Astrocyte (in vitro differentiated cells and primary cell): ENCODE data around the gene ZNF274. TPM values are rescaled to one million over a fixed set of nuclear protein-coding genes. Genes with fewer than 3 reads are reported as not detected.
A peak's percentile ranks its signal among the peaks of the same experiment; 100 is the strongest.

Experiments
- DNase-seq: peaks from one replicate; pipeline ENCODE4 v3.0.0-alpha.2; 2010; ENCODE audit warnings: low read depth
- FAIRE-seq: peaks from 2 replicates; lab custom pipeline; 2011; peaks lifted over from hg19 to GRCh38; lab: Jason Lieb, UNC
- H2AFZ ChIP-seq: 2 replicates; pipeline ENCODE4 v1.6.0; 2012; ENCODE audit warnings: low read depth, low read length, inconsistent platforms
- H3K27ac ChIP-seq: 2 replicates; pipeline ENCODE4 v1.5.1; 2011; ENCODE audit warnings: low read depth, low read length, inconsistent platforms
- H3K27me3 ChIP-seq: 2 replicates; pipeline ENCODE4 v1.6.0; 2011; ENCODE audit warnings: low read length, inconsistent platforms; ENCODE audit not compliant: insufficient read depth
- H3K36me3 ChIP-seq: 2 replicates; pipeline ENCODE4 v1.5.1; 2011; ENCODE audit warnings: low read length, inconsistent platforms; ENCODE audit not compliant: insufficient read depth
- H3K4me1 ChIP-seq: 2 replicates; pipeline ENCODE4 v1.5.1; 2011; ENCODE audit warnings: low read length, inconsistent platforms; ENCODE audit not compliant: insufficient read depth
- H3K4me2 ChIP-seq: 2 replicates; pipeline ENCODE4 v1.6.0; 2012; ENCODE audit warnings: low read length, inconsistent platforms
- H3K4me3 ChIP-seq: 2 replicates; pipeline ENCODE4 v1.5.1; 2011; ENCODE audit warnings: low read depth, mild to moderate bottlenecking, low read length, inconsistent platforms; ENCODE audit not compliant: insufficient read depth
- H3K79me2 ChIP-seq: 2 replicates; pipeline ENCODE4 v1.6.0; 2012; ENCODE audit warnings: mild to moderate bottlenecking, low read length, inconsistent platforms; ENCODE audit not compliant: insufficient read depth
- H3K9ac ChIP-seq: 2 replicates; pipeline ENCODE4 v1.6.0; 2012; ENCODE audit warnings: mild to moderate bottlenecking, low read length, inconsistent platforms
- H3K9me3 ChIP-seq: 2 replicates; pipeline ENCODE4 v1.5.1; 2012; ENCODE audit warnings: low read depth, mild to moderate bottlenecking, low read length, inconsistent platforms; ENCODE audit not compliant: insufficient read depth
- H4K20me1 ChIP-seq: 2 replicates; pipeline ENCODE4 v1.6.0; 2012; ENCODE audit warnings: low read length, inconsistent platforms; ENCODE audit not compliant: insufficient read depth
- H3K27ac Mint-ChIP-seq: one replicate; pipeline ENCODE4 v1.8.0; 2021; ENCODE audit warnings: mild to moderate bottlenecking, mixed read lengths; ENCODE audit not compliant: unreplicated experiment
- H3K27me3 Mint-ChIP-seq: one replicate; pipeline ENCODE4 v1.8.0; 2021; ENCODE audit warnings: low read depth, mixed read lengths; ENCODE audit not compliant: unreplicated experiment
- H3K36me3 Mint-ChIP-seq: one replicate; pipeline ENCODE4 v1.8.0; 2021; ENCODE audit warnings: low read depth, mixed read lengths; ENCODE audit not compliant: unreplicated experiment
- H3K4me1 Mint-ChIP-seq: one replicate; pipeline ENCODE4 v1.8.0; 2021; ENCODE audit warnings: low read depth, mixed read lengths; ENCODE audit not compliant: unreplicated experiment
- H3K4me3 Mint-ChIP-seq: one replicate; pipeline ENCODE4 v1.8.0; 2021; ENCODE audit warnings: mild to moderate bottlenecking, moderate library complexity, mixed read lengths; ENCODE audit not compliant: unreplicated experiment
- H3K9me3 Mint-ChIP-seq: one replicate; pipeline ENCODE4 v1.8.0; 2021; ENCODE audit warnings: mild to moderate bottlenecking, mixed read lengths; ENCODE audit not compliant: unreplicated experiment
- EZH2 ChIP-seq: IDR thresholded peaks from 2 replicates; pipeline ENCODE4 v1.6.1; 2012; ENCODE audit warnings: mild to moderate bottlenecking, low read length, inconsistent platforms; ENCODE audit not compliant: insufficient read depth
- total RNA-seq: library from RNA; stranded (reverse); gene quantifications from 2 replicates; pipeline ENCODE4 v1.2.1, GENCODE V29; 2021
- TF ChIP-seq, protein P1 (sequence below): IDR thresholded peaks from 2 replicates; pipeline ENCODE4 v1.5.1; 2011; ENCODE audit warnings: low read depth, mild to moderate bottlenecking, inconsistent platforms, low read length, moderate library complexity; ENCODE audit not compliant: insufficient read depth

The ZNF274 gene
- total RNA-seq, 1 donor from 2014 or later: 38.5 TPM

DNA sequence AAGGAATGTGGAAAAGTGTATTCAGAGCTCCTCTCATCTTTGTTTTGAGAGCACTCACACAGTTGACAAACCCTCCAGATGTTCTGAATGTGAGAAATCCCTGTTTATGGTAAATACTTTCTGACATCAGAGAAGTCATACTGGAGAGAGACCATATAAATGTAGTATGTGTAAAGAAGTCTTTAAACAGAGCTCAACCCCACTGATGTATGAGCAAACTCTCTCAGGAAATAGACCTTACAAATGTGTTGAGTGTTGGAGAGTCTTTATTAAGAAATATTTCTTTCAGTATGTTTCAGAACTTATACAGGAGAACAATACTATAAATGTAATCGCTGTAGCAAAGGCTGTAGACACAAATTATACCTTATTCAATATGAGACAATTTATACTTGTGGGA is 16.6 kb upstream of the ZNF274 start:
- Histone ChIP-seq H3K4me1 (no peaks in the 10 kb centered on the region), H3K79me2 (no peaks in the 10 kb centered on the region), H3K36me3 (no peaks in the 10 kb centered on the region), H3K4me3 (no peak overlapping the region), H2AFZ (no peak overlapping the region), H3K9me3 (peaks cover 39% of the 10 kb centered on the region), H4K20me1 (no peaks in the 10 kb centered on the region), H3K27ac (no peak overlapping the region), H3K9ac (no peak overlapping the region), H3K27me3 (no peaks in the 10 kb centered on the region), H3K4me2 (no peak overlapping the region)
- no peak for TF ChIP-seq EZH2
- TF ChIP-seq, protein P1, sequence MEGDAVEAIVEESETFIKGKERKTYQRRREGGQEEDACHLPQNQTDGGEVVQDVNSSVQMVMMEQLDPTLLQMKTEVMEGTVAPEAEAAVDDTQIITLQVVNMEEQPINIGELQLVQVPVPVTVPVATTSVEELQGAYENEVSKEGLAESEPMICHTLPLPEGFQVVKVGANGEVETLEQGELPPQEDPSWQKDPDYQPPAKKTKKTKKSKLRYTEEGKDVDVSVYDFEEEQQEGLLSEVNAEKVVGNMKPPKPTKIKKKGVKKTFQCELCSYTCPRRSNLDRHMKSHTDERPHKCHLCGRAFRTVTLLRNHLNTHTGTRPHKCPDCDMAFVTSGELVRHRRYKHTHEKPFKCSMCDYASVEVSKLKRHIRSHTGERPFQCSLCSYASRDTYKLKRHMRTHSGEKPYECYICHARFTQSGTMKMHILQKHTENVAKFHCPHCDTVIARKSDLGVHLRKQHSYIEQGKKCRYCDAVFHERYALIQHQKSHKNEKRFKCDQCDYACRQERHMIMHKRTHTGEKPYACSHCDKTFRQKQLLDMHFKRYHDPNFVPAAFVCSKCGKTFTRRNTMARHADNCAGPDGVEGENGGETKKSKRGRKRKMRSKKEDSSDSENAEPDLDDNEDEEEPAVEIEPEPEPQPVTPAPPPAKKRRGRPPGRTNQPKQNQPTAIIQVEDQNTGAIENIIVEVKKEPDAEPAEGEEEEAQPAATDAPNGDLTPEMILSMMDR: no peak
- DNase-seq (no peak), FAIRE-seq (no peak)
- peaks cover 64% of the 10 kb centered on the region for H3K9me3 Mint-ChIP-seq
- no peaks in the 10 kb centered on the region for H3K27me3 Mint-ChIP-seq
- no peak overlapping the region for H3K27ac Mint-ChIP-seq
- H3K36me3 Mint-ChIP-seq: no peaks in the 10 kb centered on the region
- H3K4me1 Mint-ChIP-seq: no peaks in the 10 kb centered on the region
- H3K4me3 Mint-ChIP-seq: no peak overlapping the region

DNA sequence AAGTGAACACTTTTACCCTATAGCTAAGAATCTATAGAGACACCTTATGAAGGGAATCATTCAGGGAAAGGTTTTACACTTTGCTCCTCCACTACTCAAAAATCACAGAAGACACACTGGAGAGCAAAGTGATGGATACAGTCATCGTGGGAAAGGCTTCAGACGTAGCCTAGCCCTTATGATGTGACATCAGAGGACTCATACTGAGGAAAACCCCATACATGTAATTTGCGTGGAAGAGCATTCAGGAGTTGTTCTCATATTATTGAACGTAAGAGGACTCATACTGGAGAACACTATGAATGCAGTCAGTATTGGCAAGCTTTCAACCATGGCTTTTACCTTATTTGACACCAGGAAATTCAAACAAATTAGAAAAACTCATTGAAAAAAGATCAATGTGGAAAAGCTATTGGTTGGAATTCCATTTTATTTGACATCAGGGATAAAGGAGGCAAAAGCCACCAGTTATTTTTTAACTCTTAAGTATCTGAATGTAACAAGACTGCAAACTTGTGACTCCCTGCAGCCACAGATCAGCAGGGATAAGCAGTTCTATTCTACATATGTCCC is 16.1 kb upstream of the ZNF274 start:
- no peaks in the 10 kb centered on the region for H3K4me1 Mint-ChIP-seq
- Histone ChIP-seq H3K4me2 (no peak overlapping the region), H3K4me3 (no peak overlapping the region), H3K36me3 (no peaks in the 10 kb centered on the region), H4K20me1 (no peaks in the 10 kb centered on the region), H3K27me3 (no peaks in the 10 kb centered on the region), H3K27ac (no peak overlapping the region), H3K9me3 (peaks cover 39% of the 10 kb centered on the region), H3K79me2 (no peaks in the 10 kb centered on the region), H3K4me1 (no peaks in the 10 kb centered on the region), H2AFZ (no peak overlapping the region), H3K9ac (no peak overlapping the region)
- H3K36me3 Mint-ChIP-seq: no peaks in the 10 kb centered on the region
- peaks cover 66% of the 10 kb centered on the region for H3K9me3 Mint-ChIP-seq
- H3K27ac Mint-ChIP-seq: no peak overlapping the region
- no peaks in the 10 kb centered on the region for H3K27me3 Mint-ChIP-seq
- TF ChIP-seq EZH2: no peak
- TF ChIP-seq, protein P1: no peak
- no peak for DNase-seq
- no peak overlapping the region for H3K4me3 Mint-ChIP-seq
- no peak for FAIRE-seq

DNA sequence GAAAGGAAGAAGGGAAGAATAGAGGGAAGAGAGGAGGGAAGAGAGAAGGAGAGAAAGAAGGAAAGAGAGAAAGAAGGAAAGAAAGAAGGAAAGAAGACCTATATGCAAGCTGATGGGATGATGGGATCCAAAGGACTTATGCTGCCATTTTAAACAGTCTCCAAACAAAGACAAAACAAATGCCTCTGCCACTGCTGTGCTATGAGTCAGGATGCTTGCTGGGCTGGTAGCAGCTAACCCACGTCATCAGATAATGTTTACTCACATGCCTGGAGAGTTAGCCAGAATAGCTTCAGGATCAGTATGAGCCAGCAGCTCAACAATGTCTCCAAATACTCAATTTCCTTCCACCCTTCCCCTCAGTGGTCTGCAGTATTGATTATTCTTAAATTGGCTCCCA is 12.0 kb upstream of the ZNF274 start:
- FAIRE-seq (no peak), DNase-seq (peak; percentile 31)
- no peaks in the 10 kb centered on the region for H3K4me1 ChIP-seq
- Mint-ChIP-seq H3K27me3 (no peaks in the 10 kb centered on the region), H3K36me3 (peaks cover 12% of the 10 kb centered on the region), H3K9me3 (peaks cover 65% of the 10 kb centered on the region), H3K4me1 (no peaks in the 10 kb centered on the region), H3K27ac (no peak overlapping the region), H3K4me3 (no peak overlapping the region)
- H3K4me2 ChIP-seq: no peak overlapping the region
- no peak overlapping the region for H3K27ac ChIP-seq
- H3K36me3 ChIP-seq: no peaks in the 10 kb centered on the region
- no peaks in the 10 kb centered on the region for H3K27me3 ChIP-seq
- no peak overlapping the region for H3K4me3 ChIP-seq
- TF ChIP-seq, protein P1: no peak
- no peak for TF ChIP-seq EZH2
- H3K79me2 ChIP-seq: no peaks in the 10 kb centered on the region
- H3K9me3 ChIP-seq: peaks cover 34% of the 10 kb centered on the region
- no peak overlapping the region for H2AFZ ChIP-seq
- no peaks in the 10 kb centered on the region for H4K20me1 ChIP-seq
- no peak overlapping the region for H3K9ac ChIP-seq
